ENCODE measurements around the gene ARHGAP8.

DNA sequence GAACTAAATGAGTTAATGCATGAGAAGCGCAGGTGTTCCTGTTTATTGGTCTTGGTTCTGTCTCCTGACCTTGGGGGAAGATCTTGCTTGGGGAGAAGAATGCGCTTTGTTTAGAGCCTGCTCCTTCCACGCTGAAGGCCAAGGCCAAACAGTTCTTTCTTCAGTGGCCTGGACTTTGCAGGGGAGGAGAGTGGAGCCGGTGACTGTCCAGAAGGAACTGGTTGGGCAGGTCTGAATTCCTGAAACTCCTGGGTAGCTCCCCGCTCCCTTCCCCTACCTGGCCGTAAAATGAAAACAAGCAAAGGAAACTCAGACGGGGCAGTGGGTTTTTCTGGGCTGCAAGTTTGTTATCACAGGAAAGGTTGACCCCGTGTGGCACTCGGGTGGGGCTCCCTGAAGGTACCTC is 3.6 kb downstream of the ARHGAP8 start:
- no peak for TF ChIP-seq EZH2 (IDR thresholded peaks at IDR 0.05)
- TF ChIP-seq POLR2AphosphoS5 (IDR thresholded peaks at IDR 0.05; ENCODE audit: borderline replicate concordance, low read depth, low read length): no peak

Data from SK-N-MC (cell line).